Heart right ventricle (tissue), 16 donors: Measurements from ENCODE around the gene SCARB1. TPM values are rescaled to one million over a fixed set of nuclear protein-coding genes. Genes with fewer than 3 reads are reported as not detected.

ENCODE experiments used
- ATAC-seq, 8 donors: fragments of 200-7000 bp; cut with Tn5 transposase; one replicate each; pipeline ENCODE4 v1.9.1; 2020; ENCODE audit warnings: mild to moderate bottlenecking in 8 of 8, moderate library complexity in 8 of 8, moderate number of reproducible peaks in 1 of 8
- DNase-seq, 2 donors: peaks; one replicate each; pipeline ENCODE4 v3.0.0-alpha.2; 2020
- H3K27ac ChIP-seq, 10 donors: fragments of 200-600 bp; sonication (generic) in 2 of 10; one replicate each; pipeline versions ENCODE4 v1.5.0 to v1.8.0; 2020 to 2022; ENCODE audit warnings: mild to moderate bottlenecking in 3 of 10
- H3K27me3 ChIP-seq, 7 donors: fragments of 200-600 bp; one replicate each; pipeline ENCODE4 v1.8.0; 2021 to 2022; ENCODE audit warnings: mild to moderate bottlenecking in 2 of 7
- H3K36me3 ChIP-seq, 9 donors: fragments of 200-600 bp; sonication (generic) in 1 of 9; one replicate each; pipeline versions ENCODE4 v1.5.0 to v1.8.0; 2020 to 2022; ENCODE audit warnings: mild to moderate bottlenecking in 2 of 9
- H3K4me1 ChIP-seq, 9 donors: fragments of 200-600 bp; sonication (generic) in 1 of 9; one replicate each; pipeline versions ENCODE4 v1.5.0 to v1.8.0; 2020 to 2022; ENCODE audit warnings: mild to moderate bottlenecking in 4 of 9
- H3K4me3 ChIP-seq, 10 donors: fragments of 200-600 bp; sonication (generic) in 2 of 10; one replicate each; pipeline versions ENCODE4 v1.5.0 to v1.8.0; 2020 to 2022; ENCODE audit warnings: mild to moderate bottlenecking in 7 of 10, moderate library complexity in 2 of 10
- H3K9me3 ChIP-seq, 11 donors: fragments of 200-600 bp in 10 of 11; sonication (generic) in 2 of 11; one replicate each; pipeline versions ENCODE4 v1.5.0 to v1.8.0; 2013 to 2022; ENCODE audit warnings: mild to moderate bottlenecking in 2 of 11, control low read depth in 1 of 11, moderate library complexity in 1 of 11
- CTCF ChIP-seq, 9 donors: fragments of 200-600 bp; sonication (generic) in 2 of 9; IDR thresholded peaks; one replicate each; pipeline versions ENCODE4 v1.5.0 to v1.8.0; 2021 to 2022; ENCODE audit warnings: antibody characterized with exemption in 9 of 9, mild to moderate bottlenecking in 5 of 9, moderate library complexity in 1 of 9
- WGBS, 2 donors: extraction: QIAGEN DNeasy Blood & Tissue Kit; methylation state at CpG; one replicate each; pipeline ENCODE4 v1.1.7; 2013; ENCODE audit warnings: inconsistent platforms in 1 of 2; 5-methylcytosine and 5-hydroxymethylcytosine counted together
- intact Hi-C, 10 donors: fragments of 100-400 bp; cut with DNase I; formaldehyde crosslinking; loops; one replicate each; pipeline versions ENCODE4 v1.11.1 to v1.14.2; 2022
- polyA plus RNA-seq, 2 donors: library from polyadenylated mRNA; stranded (reverse); fragments of 200-250 nt; gene quantifications; one replicate each; pipeline ENCODE4 v1.2.3, GENCODE V29; 2013
- total RNA-seq, 10 donors: library from RNA; stranded (reverse); fragmentation: NEBNext Ultra II Directional in 3 of 10; extraction: Animal tissue kit (Norgen Biotek cat#: 25700) in 3 of 10; gene quantifications; one replicate each; pipeline versions ENCODE4 v1.2.1 to v1.2.4, GENCODE V29; 2021 to 2023
- donor health status: Arrhythmogenic right ventricular cardiomyopathy.
- donor health status: ischemic (EF 13 %, LVEDD 7.1; RV severe dilation, severe dysfunction).
- donor health status: healthy with polysubstance abuse.
- donor health status: DM: no; HTN: yes; CAD: no.
- donor health status: DM: no; HTN: no; CAD: no.
- donor health status: ischemic (EF 25% LVEDD 6.9; RV normal size, moderate dysfunction).
- donor health status: ischemic (EF 25% LVEDD 5.7; RV mildly dilated, moderate dysfunction).
- donor health status: healthy.
- donor health status: DM: yes; HTN: yes; CAD: no.
- donor health status: Ischemic cardiomyopathy.
- donor health status: ischemic (EF 35%, LVEDD 5.7; RV mildly dilated, moderate dysfunction).
- donor health status: nonischemic (EF 11% LVEDD 7.7; RV severe dilation, severe dysfunction).
- donor health status: DM: yes; HTN: yes; CAD: no.
- donor health status: PGD.
- donor health status: ischemic (EF 29% LVEDD 5.4; RV normal size, mild dysfunction).
- donor health status: nonischemic (EF 23%, LVEDD 6.1; RV moderate dilation, normal function).

Gene SCARB1
- total and polyA plus RNA-seq, 12 donors: 7.7 to 19.9 (median 11.5) TPM

- Histone ChIP-seq H3K4me1 (peaks cover 0 to 8% (median 3%) of the 10 kb centered on the region in 9 donors), H3K36me3 (peaks cover 0 to 45% (median 3%) of the 10 kb centered on the region in 9 donors), H3K9me3 (no peaks in the 10 kb centered on the region), H3K4me3 (no peak overlapping the region), H3K27ac (no peak overlapping the region), H3K27me3 (no peaks in the 10 kb centered on the region)
- 80 to 85% methylated on average over 10 to 11 of the region's 11 CpGs for WGBS, 2 donors
- ATAC-seq: no peak
- TF ChIP-seq CTCF (IDR thresholded peaks at IDR 0.05): no peak
- intact Hi-C loops: loop anchor here in 1 of 10 donors (10.0 kb wide), 1 partner anchor 120 kb away; no protein-coding TSS in a partner anchor
- no peak for DNase-seq
Measured at GRCh38 chr12:124784871-124785572, 78.6 kb downstream of the SCARB1 start.

- Histone ChIP-seq H3K4me3 (no peak overlapping the region), H3K27me3 (no peaks in the 10 kb centered on the region), H3K4me1 (peaks cover 0 to 8% (median 3%) of the 10 kb centered on the region in 9 donors), H3K27ac (no peak overlapping the region), H3K36me3 (peaks cover 0 to 33% (median 3%) of the 10 kb centered on the region in 9 donors), H3K9me3 (no peaks in the 10 kb centered on the region)
- DNase-seq: no peak
- WGBS, 2 donors: 96% methylated on average over 5 of the region's 5 CpGs
- TF ChIP-seq CTCF (IDR thresholded peaks at IDR 0.05): no peak
- intact Hi-C loops: loop anchor here in 1 of 10 donors (10.0 kb wide), 1 partner anchor 122 kb away; no protein-coding TSS in a partner anchor
- no peak for ATAC-seq
Measured at GRCh38 chr12:124783087-124783486, 80.6 kb downstream of the SCARB1 start.

- no peak for DNase-seq
- H3K4me1 ChIP-seq: peaks cover 0 to 8% (median 5%) of the 10 kb centered on the region in 9 donors
- H3K27ac ChIP-seq: no peak overlapping the region
- intact Hi-C loops: loop anchor here in 1 of 10 donors (10.0 kb wide), 1 partner anchor 123 kb away; no protein-coding TSS in a partner anchor
- no peak for ATAC-seq
- H3K9me3 ChIP-seq: no peaks in the 10 kb centered on the region
- no peaks in the 10 kb centered on the region for H3K27me3 ChIP-seq
- H3K36me3 ChIP-seq: peaks cover 0 to 31% (median 3%) of the 10 kb centered on the region in 9 donors
- no peak overlapping the region for H3K4me3 ChIP-seq
- 94 to 97% methylated on average over 2 of the region's 2 CpGs for WGBS, 2 donors
- no peak for TF ChIP-seq CTCF (IDR thresholded peaks at IDR 0.05)
Measured at GRCh38 chr12:124782132-124782531, 81.5 kb downstream of the SCARB1 start.

GRCh38 chr12:124780752-124781685 is 82.6 kb downstream of the SCARB1 start:
- DNase-seq (no peak), ATAC-seq (peak in 5 of 8 donors; percentile 22 to 52 (median 28))
- intact Hi-C loops: loop anchor here in 1 of 10 donors (10.0 kb wide), 1 partner anchor 124 kb away; no protein-coding TSS in a partner anchor
- H3K4me1 ChIP-seq: peaks cover 0 to 12% (median 5%) of the 10 kb centered on the region in 9 donors
- TF ChIP-seq CTCF (IDR thresholded peaks at IDR 0.05): no peak
- H3K9me3 ChIP-seq: no peaks in the 10 kb centered on the region
- no peak overlapping the region for H3K4me3 ChIP-seq
- H3K36me3 ChIP-seq: peaks cover 0 to 27% (median 3%) of the 10 kb centered on the region in 9 donors
- WGBS, 2 donors: 83 to 87% methylated on average over 16 of the region's 16 CpGs
- H3K27ac ChIP-seq: peak overlapping the region in 3 of 10 donors; percentile 33 to 52 (median 40)
- H3K27me3 ChIP-seq: no peaks in the 10 kb centered on the region
